Ishikawa (cell line): Measurements from ENCODE around the gene CARD9.
A peak's percentile ranks its signal among the peaks of the same experiment; 100 is the strongest.

ENCODE experiments used
- CEBPB ChIP-seq: IDR thresholded peaks from 2 replicates; pipeline ENCODE4 v1.6.1; 2012
- CREB1 ChIP-seq: IDR thresholded peaks from 2 replicates; pipeline ENCODE4 v1.6.1; 2012; ENCODE audit warnings: low read depth
- EGR1 ChIP-seq: IDR thresholded peaks from 2 replicates; pipeline ENCODE4 v1.6.1; 2012
- EP300 ChIP-seq: IDR thresholded peaks from 2 replicates; pipeline ENCODE4 v1.6.1; 2012; ENCODE audit warnings: borderline replicate concordance
- FOXM1 ChIP-seq: IDR thresholded peaks from 2 replicates; pipeline ENCODE4 v1.6.1; 2012; ENCODE audit warnings: low read depth, borderline replicate concordance
- NFIC ChIP-seq: IDR thresholded peaks from 2 replicates; pipeline ENCODE4 v1.6.1; 2012
- RAD21 ChIP-seq: IDR thresholded peaks from 2 replicates; pipeline ENCODE4 v1.6.1; 2012; ENCODE audit warnings: low read depth
- TAF1 ChIP-seq: IDR thresholded peaks from 2 replicates; pipeline ENCODE4 v1.6.1; 2012; ENCODE audit warnings: low read depth, mild to moderate bottlenecking
- TCF12 ChIP-seq: IDR thresholded peaks from 2 replicates; pipeline ENCODE4 v1.6.1; 2012; ENCODE audit warnings: low read depth
- TEAD4 ChIP-seq: IDR thresholded peaks from 2 replicates; pipeline ENCODE4 v1.6.1; 2012
- YY1 ChIP-seq: IDR thresholded peaks from 2 replicates; pipeline ENCODE4 v1.6.1; 2012; ENCODE audit warnings: low read depth
- ZBTB7A ChIP-seq: IDR thresholded peaks from 2 replicates; pipeline ENCODE4 v1.6.1; 2012; ENCODE audit warnings: low read depth
- TF ChIP-seq, protein P1 (sequence below): IDR thresholded peaks from 2 replicates; pipeline ENCODE4 v1.6.1; 2012
- TF ChIP-seq, protein P2 (sequence below): IDR thresholded peaks from 2 replicates; pipeline ENCODE4 v1.6.1; 2012
- TF ChIP-seq, protein P3 (sequence below): IDR thresholded peaks from 2 replicates; pipeline ENCODE4 v1.6.1; 2012; ENCODE audit warnings: low read depth, mild to moderate bottlenecking

CARD9 gene

DNA sequence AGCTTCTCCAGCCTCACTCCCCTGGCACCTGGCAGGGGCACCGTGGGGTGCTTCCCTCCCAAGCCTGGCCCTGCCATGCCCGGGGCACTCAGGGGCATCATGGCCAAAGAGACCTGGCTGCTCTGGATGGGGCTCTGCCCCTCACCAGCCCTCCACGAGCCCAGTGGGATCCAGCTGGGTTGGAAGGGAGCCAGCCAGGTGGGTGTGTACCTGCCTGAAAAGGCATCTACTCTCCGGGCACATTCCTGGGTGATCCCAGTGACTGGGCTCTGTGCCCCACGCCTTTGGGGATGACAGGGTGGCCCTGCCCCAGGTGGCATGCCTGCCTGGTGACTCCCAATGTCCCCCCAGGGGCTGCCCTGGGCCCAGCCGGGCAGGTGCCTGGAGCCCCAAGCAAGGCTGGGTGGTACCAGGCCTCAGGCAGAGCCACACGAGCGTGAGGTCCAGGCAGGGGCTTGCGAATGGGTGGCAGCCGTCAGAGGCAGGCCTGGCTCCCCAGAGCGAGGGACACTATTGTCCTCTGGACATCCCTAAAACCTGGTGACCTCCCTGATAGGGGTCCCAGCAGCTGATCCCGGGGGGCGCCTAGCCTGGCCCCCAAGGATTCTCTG, 45.4 kb downstream of the CARD9 start:
- peak; percentile 75 for TF ChIP-seq TEAD4
- no peak for TF ChIP-seq TAF1
- peak; percentile 84 for TF ChIP-seq NFIC
- TF ChIP-seq, protein P1, sequence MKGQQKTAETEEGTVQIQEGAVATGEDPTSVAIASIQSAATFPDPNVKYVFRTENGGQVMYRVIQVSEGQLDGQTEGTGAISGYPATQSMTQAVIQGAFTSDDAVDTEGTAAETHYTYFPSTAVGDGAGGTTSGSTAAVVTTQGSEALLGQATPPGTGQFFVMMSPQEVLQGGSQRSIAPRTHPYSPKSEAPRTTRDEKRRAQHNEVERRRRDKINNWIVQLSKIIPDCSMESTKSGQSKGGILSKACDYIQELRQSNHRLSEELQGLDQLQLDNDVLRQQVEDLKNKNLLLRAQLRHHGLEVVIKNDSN = no peak
- TF ChIP-seq TCF12 = peak; percentile 19; the same call in 1 of the 2 replicates

DNA sequence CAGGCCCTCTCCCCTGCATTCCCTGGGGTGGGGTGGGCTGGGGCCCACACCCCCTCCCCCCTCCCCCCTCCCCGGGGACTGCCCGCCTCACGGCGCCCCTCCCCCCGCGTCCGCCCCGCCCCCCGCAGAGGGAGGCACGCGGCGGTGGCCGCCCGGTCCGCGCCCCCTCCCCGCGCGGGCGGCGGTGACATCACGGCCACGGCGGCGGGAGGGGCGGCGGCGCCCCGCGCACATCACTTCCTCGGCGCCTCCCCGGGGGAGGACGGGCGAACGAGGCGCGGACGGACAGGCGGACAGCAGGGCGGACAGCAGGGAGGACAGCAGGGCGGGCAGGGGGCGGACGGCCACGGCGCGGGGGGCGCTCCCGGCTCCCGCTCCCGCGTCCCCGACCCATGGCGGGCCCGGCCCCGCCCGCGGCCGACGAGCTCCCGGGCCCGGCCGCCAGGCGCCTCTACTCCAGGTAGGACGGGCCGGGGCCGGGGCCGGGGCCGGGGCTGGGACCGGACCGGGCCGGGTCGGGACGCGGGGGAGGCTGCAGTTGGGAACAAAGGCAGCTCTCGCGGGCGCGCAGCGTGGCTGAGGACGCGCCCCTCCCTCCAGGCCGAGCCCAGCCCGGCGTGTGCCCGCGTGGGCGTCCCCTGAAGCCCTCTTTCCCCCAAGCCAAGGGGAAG, 46.0 kb downstream of the CARD9 start, which contains the start of gene GPSM1:
Gene GPSM1, plus strand, starts transcription at position 236 of the 671 bp plus-strand sequence. Its CDS starts 157 bp downstream, at position 393.
- TF ChIP-seq TCF12 (0 out of 2 replicates have a peak, but pooled peaks have one; percentile 11), CEBPB (no peak), TAF1 (no peak), FOXM1 (no peak), EP300 (no peak), ZBTB7A (no peak), EGR1 (peak; percentile 51; the same call in 1 of the 2 replicates), NFIC (no peak), YY1 (peak; percentile 19; the same call in 1 of the 2 replicates)
- TF ChIP-seq, protein P1 = no peak
- TF ChIP-seq, protein P2, sequence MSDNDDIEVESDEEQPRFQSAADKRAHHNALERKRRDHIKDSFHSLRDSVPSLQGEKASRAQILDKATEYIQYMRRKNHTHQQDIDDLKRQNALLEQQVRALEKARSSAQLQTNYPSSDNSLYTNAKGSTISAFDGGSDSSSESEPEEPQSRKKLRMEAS = peak; percentile 23; the same call in 1 of the 2 replicates
- TF ChIP-seq, protein P3, sequence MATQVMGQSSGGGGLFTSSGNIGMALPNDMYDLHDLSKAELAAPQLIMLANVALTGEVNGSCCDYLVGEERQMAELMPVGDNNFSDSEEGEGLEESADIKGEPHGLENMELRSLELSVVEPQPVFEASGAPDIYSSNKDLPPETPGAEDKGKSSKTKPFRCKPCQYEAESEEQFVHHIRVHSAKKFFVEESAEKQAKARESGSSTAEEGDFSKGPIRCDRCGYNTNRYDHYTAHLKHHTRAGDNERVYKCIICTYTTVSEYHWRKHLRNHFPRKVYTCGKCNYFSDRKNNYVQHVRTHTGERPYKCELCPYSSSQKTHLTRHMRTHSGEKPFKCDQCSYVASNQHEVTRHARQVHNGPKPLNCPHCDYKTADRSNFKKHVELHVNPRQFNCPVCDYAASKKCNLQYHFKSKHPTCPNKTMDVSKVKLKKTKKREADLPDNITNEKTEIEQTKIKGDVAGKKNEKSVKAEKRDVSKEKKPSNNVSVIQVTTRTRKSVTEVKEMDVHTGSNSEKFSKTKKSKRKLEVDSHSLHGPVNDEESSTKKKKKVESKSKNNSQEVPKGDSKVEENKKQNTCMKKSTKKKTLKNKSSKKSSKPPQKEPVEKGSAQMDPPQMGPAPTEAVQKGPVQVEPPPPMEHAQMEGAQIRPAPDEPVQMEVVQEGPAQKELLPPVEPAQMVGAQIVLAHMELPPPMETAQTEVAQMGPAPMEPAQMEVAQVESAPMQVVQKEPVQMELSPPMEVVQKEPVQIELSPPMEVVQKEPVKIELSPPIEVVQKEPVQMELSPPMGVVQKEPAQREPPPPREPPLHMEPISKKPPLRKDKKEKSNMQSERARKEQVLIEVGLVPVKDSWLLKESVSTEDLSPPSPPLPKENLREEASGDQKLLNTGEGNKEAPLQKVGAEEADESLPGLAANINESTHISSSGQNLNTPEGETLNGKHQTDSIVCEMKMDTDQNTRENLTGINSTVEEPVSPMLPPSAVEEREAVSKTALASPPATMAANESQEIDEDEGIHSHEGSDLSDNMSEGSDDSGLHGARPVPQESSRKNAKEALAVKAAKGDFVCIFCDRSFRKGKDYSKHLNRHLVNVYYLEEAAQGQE = no peak

DNA sequence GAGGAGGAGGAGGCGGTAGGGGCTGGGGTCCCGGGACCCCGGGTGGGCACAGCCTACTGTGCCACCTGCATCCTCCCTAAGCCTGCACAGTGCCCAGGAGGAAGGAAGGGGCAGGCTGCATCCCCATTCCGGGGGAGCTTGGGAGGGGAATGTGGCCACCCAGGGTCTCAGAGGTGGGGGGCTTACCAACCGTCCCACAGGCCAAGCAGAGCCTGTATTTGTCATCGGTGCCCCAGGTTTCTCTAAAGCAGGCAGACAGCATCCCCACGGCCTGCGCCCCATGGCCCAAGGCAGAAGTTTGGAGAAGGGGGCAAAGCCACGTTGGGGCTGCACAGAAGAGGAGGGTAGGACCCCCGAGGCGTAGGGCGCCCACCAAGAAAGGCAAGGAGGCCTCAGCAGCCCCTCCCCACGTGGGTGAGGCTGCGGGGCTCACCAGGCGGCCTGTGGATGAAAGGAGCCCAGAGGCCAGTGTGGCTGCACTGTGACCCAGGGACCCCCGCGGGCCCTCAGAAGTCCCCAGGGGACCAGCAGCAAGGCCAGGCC, 46.6 kb downstream of the CARD9 start:
- no peak for TF ChIP-seq NFIC
- TF ChIP-seq ZBTB7A = peak; percentile 97

DNA sequence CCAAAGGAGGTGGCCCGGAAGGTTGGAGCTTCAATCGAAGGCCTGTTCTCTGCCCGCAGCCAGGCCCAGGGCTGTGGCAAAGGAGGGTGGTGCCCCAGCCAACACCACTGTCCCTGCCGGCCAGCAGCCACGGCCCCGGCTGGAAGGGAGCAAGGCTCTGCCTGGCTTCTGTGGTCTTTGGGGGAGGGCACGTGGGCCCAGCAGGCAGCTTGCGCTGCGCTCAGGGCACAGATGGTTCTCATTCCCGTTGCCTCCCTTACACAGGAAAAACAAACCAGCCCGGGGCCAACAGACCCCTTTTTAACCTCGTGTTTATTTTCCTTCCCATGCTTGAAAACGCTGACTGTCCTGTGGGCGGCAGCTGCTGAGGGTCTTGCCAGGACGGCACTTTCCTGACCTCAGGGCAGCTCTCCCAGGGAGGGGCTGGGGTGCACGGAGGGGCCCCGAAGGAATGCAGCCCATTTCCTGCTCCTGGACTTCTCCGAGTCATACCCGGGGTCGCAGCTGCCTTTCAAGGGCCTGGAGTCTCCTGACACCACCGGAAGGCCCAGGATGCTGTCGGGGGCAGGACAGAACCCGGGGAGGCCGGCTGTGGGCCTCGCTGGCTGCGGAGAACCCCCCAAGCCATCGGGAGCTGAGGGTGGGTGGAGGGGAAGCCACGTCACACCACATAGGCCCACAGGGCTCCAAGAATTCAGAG, 47.3 kb downstream of the CARD9 start:
- TF ChIP-seq TCF12 (no peak; the same call in 1 of the 2 replicates), FOXM1 (no peak), TAF1 (no peak), CREB1 (no peak), ZBTB7A (no peak), EP300 (no peak), NFIC (no peak), RAD21 (no peak), EGR1 (no peak), YY1 (no peak), CEBPB (no peak), TEAD4 (no peak)
- TF ChIP-seq, protein P2 = no peak
- TF ChIP-seq, protein P3 = no peak
- TF ChIP-seq, protein P1 = no peak

DNA sequence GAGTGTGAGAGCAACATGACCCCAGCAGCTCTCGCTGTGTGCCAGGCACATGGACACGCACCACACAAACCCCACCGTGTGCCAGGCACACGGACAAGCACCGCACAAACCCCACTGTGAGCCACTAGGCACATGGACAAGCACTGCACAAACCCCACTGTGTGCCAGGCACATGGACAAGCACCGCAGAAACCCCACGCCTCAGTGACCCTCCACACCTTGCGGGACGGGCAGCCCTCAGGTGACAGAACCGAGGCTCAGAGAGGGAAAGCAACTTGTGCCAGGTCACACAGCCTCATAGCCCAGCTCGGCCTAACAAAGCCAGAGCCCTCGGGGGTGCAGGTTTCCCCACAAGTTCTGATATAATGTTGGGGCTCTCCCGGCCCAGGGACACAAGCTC, 48.1 kb downstream of the CARD9 start:
- TF ChIP-seq NFIC = no peak
- TF ChIP-seq FOXM1 = no peak
- no peak for TF ChIP-seq CEBPB
- TF ChIP-seq, protein P3 = no peak
- TF ChIP-seq RAD21 = no peak
- TF ChIP-seq CREB1 = no peak
- no peak for TF ChIP-seq EGR1
- no peak for TF ChIP-seq TEAD4
- TF ChIP-seq EP300 = no peak
- TF ChIP-seq, protein P1 = no peak
- no peak for TF ChIP-seq TAF1
- TF ChIP-seq YY1 = no peak
- TF ChIP-seq, protein P2 = no peak
